ENCODE data around the gene ENDOD1. TPM values are rescaled to one million over a fixed set of nuclear protein-coding genes. Genes with fewer than 3 reads are reported as not detected.
A peak's percentile ranks its signal among the peaks of the same experiment; 100 is the strongest.

Gene ENDOD1
- total and polyA plus RNA-seq, 2 experiments from 2014 or later, result 0.76 to 4.0 TPM

DNA sequence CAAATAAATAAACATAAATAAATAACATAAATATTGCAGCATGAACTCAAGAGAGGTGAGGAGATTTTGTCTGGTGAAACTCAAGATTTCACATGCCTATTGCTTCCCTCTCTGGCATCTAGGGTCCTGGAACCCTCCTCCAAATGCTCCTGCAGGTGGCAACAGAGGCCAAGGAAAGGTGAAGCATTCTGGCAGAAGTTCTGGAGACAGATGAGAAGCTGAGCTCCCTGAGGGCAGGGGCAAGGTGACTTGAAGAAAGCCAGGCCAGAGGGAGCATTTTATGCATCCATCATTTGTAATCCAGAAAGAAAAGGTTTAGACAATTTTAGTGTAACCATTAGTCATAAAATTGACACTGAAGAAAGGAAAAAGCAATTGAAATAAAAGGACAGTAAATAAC lies 64.9 kb downstream of the ENDOD1 start:
- TF ChIP-seq EZH2 (IDR thresholded peaks at IDR 0.05; ENCODE audit: low read depth, unreplicated experiment) (no peak), NANOG (IDR thresholded peaks at IDR 0.05; ENCODE audit: borderline replicate concordance) (no peak), JUNB (IDR thresholded peaks at IDR 0.05; ENCODE audit: unreplicated experiment) (no peak), POLR2AphosphoS5 (IDR thresholded peaks at IDR 0.05; ENCODE audit: low read depth) (no peak), EZH2phosphoT487 (IDR thresholded peaks at IDR 0.05; ENCODE audit: unreplicated experiment) (no peak)
- TF ChIP-seq, protein P1, sequence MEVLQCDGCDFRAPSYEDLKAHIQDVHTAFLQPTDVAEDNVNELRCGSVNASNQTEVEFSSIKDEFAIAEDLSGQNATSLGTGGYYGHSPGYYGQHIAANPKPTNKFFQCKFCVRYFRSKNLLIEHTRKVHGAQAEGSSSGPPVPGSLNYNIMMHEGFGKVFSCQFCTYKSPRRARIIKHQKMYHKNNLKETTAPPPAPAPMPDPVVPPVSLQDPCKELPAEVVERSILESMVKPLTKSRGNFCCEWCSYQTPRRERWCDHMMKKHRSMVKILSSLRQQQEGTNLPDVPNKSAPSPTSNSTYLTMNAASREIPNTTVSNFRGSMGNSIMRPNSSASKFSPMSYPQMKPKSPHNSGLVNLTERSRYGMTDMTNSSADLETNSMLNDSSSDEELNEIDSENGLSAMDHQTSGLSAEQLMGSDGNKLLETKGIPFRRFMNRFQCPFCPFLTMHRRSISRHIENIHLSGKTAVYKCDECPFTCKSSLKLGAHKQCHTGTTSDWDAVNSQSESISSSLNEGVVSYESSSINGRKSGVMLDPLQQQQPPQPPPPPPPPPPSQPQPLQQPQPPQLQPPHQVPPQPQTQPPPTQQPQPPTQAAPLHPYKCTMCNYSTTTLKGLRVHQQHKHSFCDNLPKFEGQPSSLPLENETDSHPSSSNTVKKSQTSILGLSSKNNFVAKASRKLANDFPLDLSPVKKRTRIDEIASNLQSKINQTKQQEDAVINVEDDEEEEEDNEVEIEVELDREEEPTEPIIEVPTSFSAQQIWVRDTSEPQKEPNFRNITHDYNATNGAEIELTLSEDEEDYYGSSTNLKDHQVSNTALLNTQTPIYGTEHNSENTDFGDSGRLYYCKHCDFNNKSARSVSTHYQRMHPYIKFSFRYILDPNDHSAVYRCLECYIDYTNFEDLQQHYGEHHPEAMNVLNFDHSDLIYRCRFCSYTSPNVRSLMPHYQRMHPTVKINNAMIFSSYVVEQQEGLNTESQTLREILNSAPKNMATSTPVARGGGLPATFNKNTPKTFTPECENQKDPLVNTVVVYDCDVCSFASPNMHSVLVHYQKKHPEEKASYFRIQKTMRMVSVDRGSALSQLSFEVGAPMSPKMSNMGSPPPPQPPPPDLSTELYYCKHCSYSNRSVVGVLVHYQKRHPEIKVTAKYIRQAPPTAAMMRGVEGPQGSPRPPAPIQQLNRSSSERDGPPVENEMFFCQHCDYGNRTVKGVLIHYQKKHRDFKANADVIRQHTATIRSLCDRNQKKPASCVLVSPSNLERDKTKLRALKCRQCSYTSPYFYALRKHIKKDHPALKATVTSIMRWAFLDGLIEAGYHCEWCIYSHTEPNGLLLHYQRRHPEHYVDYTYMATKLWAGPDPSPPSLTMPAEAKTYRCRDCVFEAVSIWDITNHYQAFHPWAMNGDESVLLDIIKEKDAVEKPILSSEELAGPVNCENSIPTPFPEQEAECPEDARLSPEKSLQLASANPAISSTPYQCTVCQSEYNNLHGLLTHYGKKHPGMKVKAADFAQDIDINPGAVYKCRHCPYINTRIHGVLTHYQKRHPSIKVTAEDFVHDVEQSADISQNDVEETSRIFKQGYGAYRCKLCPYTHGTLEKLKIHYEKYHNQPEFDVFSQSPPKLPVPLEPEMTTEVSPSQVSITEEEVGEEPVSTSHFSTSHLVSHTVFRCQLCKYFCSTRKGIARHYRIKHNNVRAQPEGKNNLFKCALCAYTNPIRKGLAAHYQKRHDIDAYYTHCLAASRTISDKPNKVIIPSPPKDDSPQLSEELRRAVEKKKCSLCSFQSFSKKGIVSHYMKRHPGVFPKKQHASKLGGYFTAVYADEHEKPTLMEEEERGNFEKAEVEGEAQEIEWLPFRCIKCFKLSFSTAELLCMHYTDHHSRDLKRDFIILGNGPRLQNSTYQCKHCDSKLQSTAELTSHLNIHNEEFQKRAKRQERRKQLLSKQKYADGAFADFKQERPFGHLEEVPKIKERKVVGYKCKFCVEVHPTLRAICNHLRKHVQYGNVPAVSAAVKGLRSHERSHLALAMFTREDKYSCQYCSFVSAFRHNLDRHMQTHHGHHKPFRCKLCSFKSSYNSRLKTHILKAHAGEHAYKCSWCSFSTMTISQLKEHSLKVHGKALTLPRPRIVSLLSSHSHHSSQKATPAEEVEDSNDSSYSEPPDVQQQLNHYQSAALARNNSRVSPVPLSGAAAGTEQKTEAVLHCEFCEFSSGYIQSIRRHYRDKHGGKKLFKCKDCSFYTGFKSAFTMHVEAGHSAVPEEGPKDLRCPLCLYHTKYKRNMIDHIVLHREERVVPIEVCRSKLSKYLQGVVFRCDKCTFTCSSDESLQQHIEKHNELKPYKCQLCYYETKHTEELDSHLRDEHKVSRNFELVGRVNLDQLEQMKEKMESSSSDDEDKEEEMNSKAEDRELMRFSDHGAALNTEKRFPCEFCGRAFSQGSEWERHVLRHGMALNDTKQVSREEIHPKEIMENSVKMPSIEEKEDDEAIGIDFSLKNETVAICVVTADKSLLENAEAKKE (CRISPR knock-in tag; IDR thresholded peaks at IDR 0.05), result no peak
- TF ChIP-seq, protein P2, sequence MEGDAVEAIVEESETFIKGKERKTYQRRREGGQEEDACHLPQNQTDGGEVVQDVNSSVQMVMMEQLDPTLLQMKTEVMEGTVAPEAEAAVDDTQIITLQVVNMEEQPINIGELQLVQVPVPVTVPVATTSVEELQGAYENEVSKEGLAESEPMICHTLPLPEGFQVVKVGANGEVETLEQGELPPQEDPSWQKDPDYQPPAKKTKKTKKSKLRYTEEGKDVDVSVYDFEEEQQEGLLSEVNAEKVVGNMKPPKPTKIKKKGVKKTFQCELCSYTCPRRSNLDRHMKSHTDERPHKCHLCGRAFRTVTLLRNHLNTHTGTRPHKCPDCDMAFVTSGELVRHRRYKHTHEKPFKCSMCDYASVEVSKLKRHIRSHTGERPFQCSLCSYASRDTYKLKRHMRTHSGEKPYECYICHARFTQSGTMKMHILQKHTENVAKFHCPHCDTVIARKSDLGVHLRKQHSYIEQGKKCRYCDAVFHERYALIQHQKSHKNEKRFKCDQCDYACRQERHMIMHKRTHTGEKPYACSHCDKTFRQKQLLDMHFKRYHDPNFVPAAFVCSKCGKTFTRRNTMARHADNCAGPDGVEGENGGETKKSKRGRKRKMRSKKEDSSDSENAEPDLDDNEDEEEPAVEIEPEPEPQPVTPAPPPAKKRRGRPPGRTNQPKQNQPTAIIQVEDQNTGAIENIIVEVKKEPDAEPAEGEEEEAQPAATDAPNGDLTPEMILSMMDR (conservative IDR thresholded peaks at IDR 0.05; ENCODE audit: low read depth in 2 of 2), result peak; percentile 92 to 97
- peaks cover 5% of the 10 kb centered on the region for H3K4me1 Mint-ChIP-seq
- no peak overlapping the region for H3K27ac Mint-ChIP-seq
- no peaks in the 10 kb centered on the region for H3F3A ChIP-seq (replicated peaks; ENCODE audit: low read depth)
- no peak overlapping the region for H3K27ac ChIP-seq (ENCODE audit: low read depth)
- H3K4me1 ChIP-seq (ENCODE audit: insufficient read depth), result peaks cover 6% of the 10 kb centered on the region; the same call in 1 of the 2 replicates
- ATAC-seq (0 out of 3 replicates have a peak, but pooled peaks have one; percentile 3), DNase-seq (ENCODE audit: low spot score) (peak; percentile 84)
- H3K9me2 ChIP-seq (ENCODE audit: insufficient read depth), result no peaks in the 10 kb centered on the region
- H3K27me3 Mint-ChIP-seq (ENCODE audit: insufficient read depth, low read depth, poor library complexity), result peaks cover 31% of the 10 kb centered on the region
- peaks cover 10% of the 10 kb centered on the region for H3K36me3 Mint-ChIP-seq (ENCODE audit: low read depth)
- no peaks in the 10 kb centered on the region for H4K20me1 ChIP-seq (replicated peaks; ENCODE audit: insufficient read depth)
- no peak overlapping the region for H3K4me2 ChIP-seq
- H3K27me3 ChIP-seq (ENCODE audit: insufficient read depth), result peaks cover 15% of the 10 kb centered on the region
- no peaks in the 10 kb centered on the region for H3K36me3 ChIP-seq (ENCODE audit: insufficient read depth)
- no peak overlapping the region for H3K4me3 Mint-ChIP-seq
- no peak overlapping the region for H2AFZ ChIP-seq
- H3K9me3 Mint-ChIP-seq, result peaks cover 13% of the 10 kb centered on the region
- no peaks in the 10 kb centered on the region for H3K79me2 ChIP-seq (replicated peaks; ENCODE audit: insufficient read depth)
- no peak overlapping the region for H3K4me3 ChIP-seq
